Liver (tissue), 9 donors: ENCODE data around the gene RFWD3. TPM values are rescaled to one million over a fixed set of nuclear protein-coding genes. Genes with fewer than 3 reads are reported as not detected.

ENCODE experiments used
- DNase-seq: peaks from one replicate; pipeline ENCODE4 v3.0.0-alpha.2; 2017; ENCODE audit warnings: low spot score
- H3K27ac ChIP-seq, 2 donors: one replicate each; pipeline ENCODE4 v1.7.0; 2013; ENCODE audit warnings: inconsistent platforms in 2 of 2, low read length in 2 of 2, control low read depth in 1 of 2, low read depth in 1 of 2, mild to moderate bottlenecking in 1 of 2
- H3K27me3 ChIP-seq, 4 donors: one replicate each; pipeline versions ENCODE4 v1.6.1 to v1.7.0; 2013; ENCODE audit warnings: low read length in 3 of 4, inconsistent platforms in 1 of 4, mild to moderate bottlenecking in 1 of 4, moderate library complexity in 1 of 4; ENCODE audit not compliant: control insufficient read depth in 4 of 4, insufficient read depth in 4 of 4
- H3K36me3 ChIP-seq, 4 donors: one replicate each; pipeline versions ENCODE4 v1.6.1 to v1.7.0; 2013; ENCODE audit warnings: low read length in 3 of 4, mild to moderate bottlenecking in 3 of 4, low read depth in 1 of 4, moderate library complexity in 1 of 4; ENCODE audit not compliant: control insufficient read depth in 4 of 4, insufficient read depth in 3 of 4
- H3K4me1 ChIP-seq, 4 donors: one replicate each; pipeline versions ENCODE4 v1.6.1 to v1.7.0; 2013; ENCODE audit warnings: low read length in 3 of 4, mild to moderate bottlenecking in 3 of 4, moderate library complexity in 1 of 4; ENCODE audit not compliant: control insufficient read depth in 4 of 4, insufficient read depth in 4 of 4
- H3K4me3 ChIP-seq, 3 donors: one replicate each; pipeline versions ENCODE4 v1.6.1 to v1.7.0; 2013; ENCODE audit warnings: low read length in 3 of 3, control low read depth in 1 of 3, low read depth in 1 of 3, mild to moderate bottlenecking in 1 of 3
- H3K9ac ChIP-seq, 2 donors: one replicate each; pipeline ENCODE4 v1.7.0; 2013; ENCODE audit warnings: low read length in 2 of 2, mild to moderate bottlenecking in 2 of 2, moderate library complexity in 2 of 2, control low read depth in 1 of 2, low read depth in 1 of 2
- H3K9me3 ChIP-seq, 4 donors: one replicate each; pipeline versions ENCODE4 v1.6.1 to v1.7.0; 2013; ENCODE audit warnings: low read length in 3 of 4; ENCODE audit not compliant: control insufficient read depth in 4 of 4
- FOXA1 ChIP-seq: IDR thresholded peaks from 2 replicates; pipeline ENCODE4 v1.6.1; 2016; ENCODE audit warnings: antibody characterized with exemption
- FOXA2 ChIP-seq: IDR thresholded peaks from 2 replicates; pipeline ENCODE4 v1.6.1; 2016; ENCODE audit warnings: antibody characterized with exemption
- GABPA ChIP-seq, 2 donors: IDR thresholded peaks in 1 of 2; conservative IDR thresholded peaks in 1 of 2; 2 replicates each; pipeline ENCODE4 v1.6.1; 2016; ENCODE audit warnings: antibody characterized with exemption in 2 of 2, mild to moderate bottlenecking in 1 of 2, moderate library complexity in 1 of 2
- HNF4G ChIP-seq: IDR thresholded peaks from 2 replicates; pipeline ENCODE4 v1.6.1; 2016; ENCODE audit warnings: antibody characterized with exemption
- JUND ChIP-seq, 2 donors: IDR thresholded peaks; 2 replicates each; pipeline ENCODE4 v1.6.1; 2016; ENCODE audit warnings: antibody characterized with exemption in 2 of 2
- NR2F2 ChIP-seq: IDR thresholded peaks from 2 replicates; pipeline ENCODE4 v1.6.1; 2016; ENCODE audit warnings: antibody characterized with exemption
- REST ChIP-seq: IDR thresholded peaks from 2 replicates; pipeline ENCODE4 v1.6.1; 2016; ENCODE audit warnings: antibody characterized with exemption, mild to moderate bottlenecking
- RXRA ChIP-seq, 2 donors: IDR thresholded peaks; 2 replicates each; pipeline ENCODE4 v1.6.1; 2017 to 2018; ENCODE audit warnings: antibody characterized with exemption in 2 of 2, mild to moderate bottlenecking in 1 of 2
- SP1 ChIP-seq: IDR thresholded peaks from 2 replicates; pipeline ENCODE4 v1.6.1; 2018; ENCODE audit warnings: antibody characterized with exemption, mild to moderate bottlenecking
- TAF1 ChIP-seq: conservative IDR thresholded peaks from 2 replicates; pipeline ENCODE4 v1.6.1; 2016; ENCODE audit warnings: antibody characterized with exemption, mild to moderate bottlenecking
- YY1 ChIP-seq: IDR thresholded peaks from 2 replicates; pipeline ENCODE4 v1.6.1; 2016; ENCODE audit warnings: antibody characterized with exemption, mild to moderate bottlenecking
- WGBS: extraction: QIAGEN DNeasy Blood & Tissue Kit; methylation state at CpG from one replicate; pipeline ENCODE4 v1.1.7; 2013; 5-methylcytosine and 5-hydroxymethylcytosine counted together
- polyA plus RNA-seq, 2 donors: library from polyadenylated mRNA; stranded (reverse) in 1 of 2; unstranded in 1 of 2; fragments of 200-250 nt in 1 of 2; fragments of >200 nt in 1 of 2; fragmentation: Nextera tagmentation in 1 of 2; extraction: Ambion mirVana in 1 of 2; gene quantifications; one replicate each; pipeline versions ENCODE4 v1.2.1 to v1.2.3, GENCODE V29; 2013 to 2015
- total RNA-seq, 2 donors: library from RNA; depleted of rRNA; stranded (reverse); fragments of >200 nt; gene quantifications; one replicate each; pipeline ENCODE4 v1.2.3, GENCODE V29; 2014
- TF ChIP-seq, protein P1 (sequence below): IDR thresholded peaks from 2 replicates; pipeline ENCODE4 v1.6.1; 2016; ENCODE audit warnings: antibody characterized with exemption
- TF ChIP-seq, protein P2 (sequence below): IDR thresholded peaks from 2 replicates; pipeline ENCODE4 v1.6.1; 2016; ENCODE audit warnings: antibody characterized with exemption
- TF ChIP-seq, protein P3 (sequence below): fragments of 150-350 bp; IDR thresholded peaks from 2 replicates; pipeline ENCODE4 v1.5.1; 2017; ENCODE audit warnings: improper control_type of control experiment, low read depth, low read length; ENCODE audit not compliant: missing input control
- donor health status: healthy.
- donor health status: healthy.
- donor health status: healthy.
- donor health status: healthy.
- donor health status: healthy.

RFWD3 gene
- total and polyA plus RNA-seq, 4 donors, result 2.4 to 21.8 (median 9.0) TPM

- TF ChIP-seq RXRA (IDR thresholded peaks at IDR 0.05) (no peak), FOXA2 (no peak), HNF4G (no peak)
- TF ChIP-seq, protein P1, sequence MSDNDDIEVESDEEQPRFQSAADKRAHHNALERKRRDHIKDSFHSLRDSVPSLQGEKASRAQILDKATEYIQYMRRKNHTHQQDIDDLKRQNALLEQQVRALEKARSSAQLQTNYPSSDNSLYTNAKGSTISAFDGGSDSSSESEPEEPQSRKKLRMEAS, result no peak
- 87% methylated on average over 3 of the region's 3 CpGs for WGBS
- H3K9ac ChIP-seq, result no peak overlapping the region
- no peaks in the 10 kb centered on the region for H3K36me3 ChIP-seq
- no peak overlapping the region for H3K27ac ChIP-seq
- no peaks in the 10 kb centered on the region for H3K9me3 ChIP-seq
- DNase-seq, result no peak
- peaks cover 5 to 22% (median 12%) of the 10 kb centered on the region in 4 donors for H3K4me1 ChIP-seq
- H3K27me3 ChIP-seq, result no peaks in the 10 kb centered on the region
- no peak overlapping the region for H3K4me3 ChIP-seq
Observed at GRCh38 chr16:74578838-74579237, 87.8 kb downstream of the RFWD3 start.

GRCh38 chr16:74578433-74578832 lies 88.2 kb downstream of the RFWD3 start:
- no peaks in the 10 kb centered on the region for H3K36me3 ChIP-seq
- no peak for DNase-seq
- H3K4me3 ChIP-seq, result no peak overlapping the region
- no peaks in the 10 kb centered on the region for H3K27me3 ChIP-seq
- 97% methylated on average over 3 of the region's 3 CpGs for WGBS
- peaks cover 5 to 24% (median 14%) of the 10 kb centered on the region in 4 donors for H3K4me1 ChIP-seq
- TF ChIP-seq NR2F2 (no peak), TAF1 (no peak), FOXA1 (no peak), YY1 (no peak), SP1 (no peak), GABPA (IDR thresholded peaks at IDR 0.05 in 1 of 2, conservative IDR thresholded peaks at IDR 0.05 in 1 of 2) (no peak), JUND (IDR thresholded peaks at IDR 0.05) (no peak)
- TF ChIP-seq, protein P2, sequence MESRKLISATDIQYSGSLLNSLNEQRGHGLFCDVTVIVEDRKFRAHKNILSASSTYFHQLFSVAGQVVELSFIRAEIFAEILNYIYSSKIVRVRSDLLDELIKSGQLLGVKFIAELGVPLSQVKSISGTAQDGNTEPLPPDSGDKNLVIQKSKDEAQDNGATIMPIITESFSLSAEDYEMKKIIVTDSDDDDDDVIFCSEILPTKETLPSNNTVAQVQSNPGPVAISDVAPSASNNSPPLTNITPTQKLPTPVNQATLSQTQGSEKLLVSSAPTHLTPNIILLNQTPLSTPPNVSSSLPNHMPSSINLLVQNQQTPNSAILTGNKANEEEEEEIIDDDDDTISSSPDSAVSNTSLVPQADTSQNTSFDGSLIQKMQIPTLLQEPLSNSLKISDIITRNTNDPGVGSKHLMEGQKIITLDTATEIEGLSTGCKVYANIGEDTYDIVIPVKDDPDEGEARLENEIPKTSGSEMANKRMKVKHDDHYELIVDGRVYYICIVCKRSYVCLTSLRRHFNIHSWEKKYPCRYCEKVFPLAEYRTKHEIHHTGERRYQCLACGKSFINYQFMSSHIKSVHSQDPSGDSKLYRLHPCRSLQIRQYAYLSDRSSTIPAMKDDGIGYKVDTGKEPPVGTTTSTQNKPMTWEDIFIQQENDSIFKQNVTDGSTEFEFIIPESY, result no peak
- TF ChIP-seq, protein P3, sequence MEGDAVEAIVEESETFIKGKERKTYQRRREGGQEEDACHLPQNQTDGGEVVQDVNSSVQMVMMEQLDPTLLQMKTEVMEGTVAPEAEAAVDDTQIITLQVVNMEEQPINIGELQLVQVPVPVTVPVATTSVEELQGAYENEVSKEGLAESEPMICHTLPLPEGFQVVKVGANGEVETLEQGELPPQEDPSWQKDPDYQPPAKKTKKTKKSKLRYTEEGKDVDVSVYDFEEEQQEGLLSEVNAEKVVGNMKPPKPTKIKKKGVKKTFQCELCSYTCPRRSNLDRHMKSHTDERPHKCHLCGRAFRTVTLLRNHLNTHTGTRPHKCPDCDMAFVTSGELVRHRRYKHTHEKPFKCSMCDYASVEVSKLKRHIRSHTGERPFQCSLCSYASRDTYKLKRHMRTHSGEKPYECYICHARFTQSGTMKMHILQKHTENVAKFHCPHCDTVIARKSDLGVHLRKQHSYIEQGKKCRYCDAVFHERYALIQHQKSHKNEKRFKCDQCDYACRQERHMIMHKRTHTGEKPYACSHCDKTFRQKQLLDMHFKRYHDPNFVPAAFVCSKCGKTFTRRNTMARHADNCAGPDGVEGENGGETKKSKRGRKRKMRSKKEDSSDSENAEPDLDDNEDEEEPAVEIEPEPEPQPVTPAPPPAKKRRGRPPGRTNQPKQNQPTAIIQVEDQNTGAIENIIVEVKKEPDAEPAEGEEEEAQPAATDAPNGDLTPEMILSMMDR, result no peak
- H3K27ac ChIP-seq, result no peak overlapping the region
- H3K9me3 ChIP-seq, result no peaks in the 10 kb centered on the region
- H3K9ac ChIP-seq, result no peak overlapping the region

DNA sequence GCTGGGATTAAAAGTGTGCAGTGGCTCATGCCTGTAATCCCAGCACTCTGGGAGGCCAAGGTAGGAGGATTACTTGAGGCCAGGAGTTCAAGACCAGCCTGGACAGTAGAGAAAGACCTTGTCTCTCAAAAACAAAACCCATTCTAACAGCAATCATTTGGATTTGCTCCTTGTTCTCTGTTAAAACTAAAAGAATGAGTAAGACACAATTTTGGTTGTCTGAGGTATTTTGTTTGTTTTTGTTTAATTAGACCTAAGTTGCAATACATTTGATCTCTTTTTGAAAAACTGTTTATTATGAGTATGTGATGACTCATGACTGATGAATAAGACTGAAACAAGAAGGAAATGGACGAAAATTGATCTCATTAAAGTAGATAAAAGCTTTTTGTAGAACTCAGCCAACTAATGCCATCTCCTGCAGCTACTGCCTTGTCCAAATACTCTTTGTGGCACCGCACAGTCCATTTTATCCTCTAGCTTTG lies 88.8 kb downstream of the RFWD3 start:
- H3K36me3 ChIP-seq, result no peaks in the 10 kb centered on the region
- 69% methylated on average over 2 of the region's 2 CpGs for WGBS
- no peak for TF ChIP-seq REST
- H3K9me3 ChIP-seq, result no peaks in the 10 kb centered on the region
- no peak for DNase-seq
- no peaks in the 10 kb centered on the region for H3K27me3 ChIP-seq
- no peak overlapping the region for H3K9ac ChIP-seq
- peaks cover 5 to 24% (median 15%) of the 10 kb centered on the region in 4 donors for H3K4me1 ChIP-seq
- peak overlapping the region in 1 of 2 donors; percentile 9 for H3K27ac ChIP-seq
- H3K4me3 ChIP-seq, result no peak overlapping the region
